ENCODE measurements around the gene RUVBL2. TPM values are rescaled to one million over a fixed set of nuclear protein-coding genes. Genes with fewer than 3 reads are reported as not detected.
"Not testable (repeated sequence)": the region's sequence is repeated elsewhere in the genome, so short reads cannot be mapped to it uniquely, and the experiment has no call there.

Gene RUVBL2
- total RNA-seq, 1 experiment from 2014 or later, result 263 TPM

- DNase-seq (ENCODE audit: low read depth), result no peak
These were observed 23.5 kb downstream of the RUVBL2 start, which contains the start of gene LHB for GRCh38 chr19:49017041-49017665. Gene LHB, minus strand, starts transcription at chr19:49017091. Its CDS starts 10 bp downstream, at chr19:49017081.

- DNase-seq (ENCODE audit: low read depth), result peak; percentile 60
These were observed 24.1 kb downstream of the RUVBL2 start for GRCh38 chr19:49017666-49018351.

- not testable (repeated sequence) for DNase-seq (ENCODE audit: low read depth)
These were observed 24.9 kb downstream of the RUVBL2 start for GRCh38 chr19:49018388-49019241.

GRCh38 chr19:49019242-49019932, 25.7 kb downstream of the RUVBL2 start:
- DNase-seq (ENCODE audit: low read depth), result no peak

DNA sequence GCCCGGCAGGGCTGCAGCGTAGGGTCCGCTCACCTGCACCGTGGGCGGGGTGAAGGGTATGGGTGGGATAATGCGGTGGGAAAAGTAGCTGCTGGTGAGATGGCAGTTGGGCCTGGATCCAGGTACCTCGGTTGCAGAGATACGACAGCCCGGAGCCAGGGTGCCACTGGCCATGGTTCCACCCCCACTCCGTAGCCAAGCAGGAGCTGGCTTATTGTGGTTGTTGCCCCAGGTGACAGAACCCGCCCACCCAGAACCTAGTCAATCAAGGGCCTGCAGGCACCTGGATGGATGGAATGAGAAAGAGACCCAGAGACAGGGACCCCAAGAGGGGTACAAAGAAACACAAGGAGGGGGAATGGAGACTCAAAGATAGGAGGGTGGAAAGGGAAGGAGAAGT, 26.7 kb downstream of the RUVBL2 start:
- DNase-seq (ENCODE audit: low read depth), result no peak

DNA sequence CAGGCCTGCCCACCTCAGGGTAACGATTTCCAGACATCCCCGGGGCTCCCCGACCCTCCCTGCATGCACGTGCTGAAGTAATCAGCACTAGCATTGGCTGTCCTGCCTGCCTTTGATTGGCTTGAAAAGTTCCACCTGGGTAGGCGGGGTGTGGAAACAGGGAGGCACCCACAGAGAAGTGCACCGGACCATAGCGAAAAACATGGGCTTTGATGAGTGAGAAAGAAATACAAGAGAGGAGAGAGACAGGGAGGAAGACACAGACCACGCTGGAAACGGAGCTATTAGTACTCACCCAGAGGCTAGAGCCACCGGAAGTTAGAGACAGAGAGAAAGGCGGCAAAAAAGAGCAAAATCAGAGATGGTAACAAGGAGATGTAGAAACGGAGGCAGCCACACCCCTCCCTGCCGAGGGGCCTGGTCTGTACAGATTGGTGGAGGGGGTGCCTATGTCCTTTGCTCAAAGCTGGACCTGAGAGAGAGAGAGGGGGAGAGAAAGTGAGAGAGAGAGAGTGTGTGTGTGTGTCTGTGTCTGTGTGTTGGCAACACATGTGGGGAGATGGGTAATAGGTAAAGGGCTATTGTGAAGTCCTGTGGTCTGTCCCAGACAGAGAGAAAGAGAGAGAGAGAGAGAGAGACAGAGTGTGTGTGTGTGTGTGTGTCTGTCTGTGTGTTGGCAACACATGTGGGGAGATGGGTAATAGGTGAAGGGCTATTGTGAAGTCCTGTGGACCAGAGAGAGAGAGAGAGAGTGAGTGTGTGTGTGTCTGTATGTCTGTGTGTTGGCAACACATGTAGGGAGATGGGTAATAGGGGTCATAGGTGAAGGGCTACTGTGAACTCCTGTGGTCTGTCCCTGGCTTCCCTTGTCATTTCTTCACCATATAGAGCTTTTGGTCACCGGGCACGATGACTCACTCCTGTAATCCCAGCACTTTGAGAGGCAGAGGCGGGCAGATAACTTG, 27.5 kb downstream of the RUVBL2 start:
- peak; percentile 73 for DNase-seq (ENCODE audit: low read depth)

GRCh38 chr19:49022116-49022515, 28.4 kb downstream of the RUVBL2 start:
- no peak for DNase-seq (ENCODE audit: low read depth)

DNA sequence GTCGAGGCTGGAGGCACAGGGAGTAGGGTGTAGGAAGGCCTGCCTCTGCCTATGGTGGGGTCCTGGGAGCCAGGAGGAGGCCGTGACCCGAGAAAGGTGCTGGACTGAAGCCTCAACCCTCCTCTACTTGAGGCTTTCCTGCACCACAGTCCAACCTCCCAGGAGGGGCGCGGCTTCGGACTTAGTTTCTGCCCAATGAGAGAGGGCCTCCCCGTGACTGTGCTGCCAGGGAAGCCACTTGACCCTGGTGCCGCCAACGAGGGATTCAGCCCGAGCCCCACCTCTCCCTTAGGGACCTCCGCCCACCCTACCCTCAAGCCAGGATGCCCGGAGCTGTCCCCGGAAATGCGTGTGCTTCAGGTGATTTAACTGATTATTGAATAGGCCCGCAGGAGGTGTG, 30.5 kb downstream of the RUVBL2 start, which contains the start of gene CGB3:
Gene CGB3 (minus strand): TSS at position 101 of the 400 bp plus-strand sequence. CDS start 362 bp downstream, outside the sequence.
- not testable (repeated sequence) for DNase-seq (ENCODE audit: low read depth)

DNA sequence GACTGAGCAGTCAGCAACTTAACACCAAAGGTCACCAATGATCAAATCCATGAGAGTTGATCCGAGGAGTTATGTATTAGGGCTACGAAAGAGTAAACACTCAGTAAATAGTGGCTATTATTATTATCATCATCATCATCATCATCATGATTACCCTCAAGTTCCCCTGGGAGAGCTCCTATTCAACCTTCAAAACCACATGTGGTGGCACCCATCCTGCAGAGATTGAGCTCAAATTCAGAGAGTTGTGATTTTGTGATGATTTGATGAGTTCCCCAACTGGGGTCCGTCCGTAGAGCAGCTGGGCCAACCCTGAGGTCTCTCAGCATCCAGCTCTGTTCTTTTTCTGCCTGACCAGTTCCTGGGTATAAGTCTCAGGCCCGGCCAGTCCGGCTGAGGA, 31.4 kb downstream of the RUVBL2 start:
- DNase-seq (ENCODE audit: low read depth), result not testable (repeated sequence)

- DNase-seq (ENCODE audit: low read depth), result not testable (repeated sequence)
These were observed 31.9 kb downstream of the RUVBL2 start for GRCh38 chr19:49025599-49025998.

DNA sequence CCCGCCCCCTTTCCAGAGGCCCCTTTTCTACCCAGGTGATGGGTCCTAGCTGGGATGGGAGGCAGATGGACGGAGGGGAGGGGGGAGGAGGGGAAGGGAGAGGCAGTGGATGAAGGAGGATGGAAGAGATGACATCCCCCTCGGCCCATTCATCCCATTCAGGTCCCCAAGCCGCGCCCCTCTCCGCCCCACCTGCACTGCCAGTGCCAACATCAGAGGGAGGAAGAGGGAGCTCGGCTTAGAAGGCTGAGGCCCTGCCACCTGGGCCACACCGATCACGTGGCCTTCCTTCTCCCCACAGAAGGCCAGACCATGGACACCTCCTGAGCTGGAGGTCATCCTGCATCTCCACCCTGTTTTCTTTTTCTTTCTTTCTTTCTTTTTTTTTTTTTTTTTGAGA, 35.0 kb downstream of the RUVBL2 start:
- not testable (repeated sequence) for DNase-seq (ENCODE audit: low read depth)

DNA sequence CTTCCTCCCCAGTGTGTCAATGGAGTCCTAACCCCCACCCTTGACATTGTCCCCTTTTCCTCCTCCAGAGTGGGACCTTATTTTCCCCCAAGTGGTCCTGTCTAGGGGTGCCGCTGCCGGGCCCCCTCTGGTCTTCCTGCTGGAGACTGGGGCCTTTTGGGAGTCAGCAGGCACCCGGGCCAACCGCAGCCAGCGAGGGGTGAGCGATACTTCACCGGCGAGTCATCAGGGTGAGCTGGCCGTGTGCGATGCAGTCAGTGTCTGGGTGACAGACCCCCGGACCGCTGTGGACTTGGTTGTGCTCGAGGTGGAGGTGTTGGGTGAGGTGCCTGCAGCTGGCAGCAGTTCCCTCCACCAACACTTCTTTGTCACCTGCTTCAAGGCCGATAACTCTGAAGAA, 36.1 kb downstream of the RUVBL2 start:
- not testable (repeated sequence) for DNase-seq (ENCODE audit: low read depth)

DNA sequence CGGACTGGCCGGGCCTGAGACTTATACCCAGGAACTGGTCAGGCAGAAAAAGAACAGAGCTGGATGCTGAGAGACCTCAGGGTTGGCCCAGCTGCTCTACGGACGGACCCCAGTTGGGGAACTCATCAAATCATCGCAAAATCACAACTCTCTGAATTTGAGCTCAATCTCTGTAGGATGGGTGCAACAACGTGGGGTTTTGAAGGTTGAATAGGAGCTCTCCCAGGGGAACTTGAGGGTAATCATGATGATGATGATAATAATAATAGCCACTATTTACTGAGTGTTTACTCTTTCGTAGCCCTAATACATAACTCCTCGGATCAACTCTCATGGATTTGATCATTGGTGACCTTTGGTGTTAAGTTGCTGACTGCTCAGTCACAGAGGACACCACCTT, 36.6 kb downstream of the RUVBL2 start:
- DNase-seq (ENCODE audit: low read depth), result not testable (repeated sequence)

DNA sequence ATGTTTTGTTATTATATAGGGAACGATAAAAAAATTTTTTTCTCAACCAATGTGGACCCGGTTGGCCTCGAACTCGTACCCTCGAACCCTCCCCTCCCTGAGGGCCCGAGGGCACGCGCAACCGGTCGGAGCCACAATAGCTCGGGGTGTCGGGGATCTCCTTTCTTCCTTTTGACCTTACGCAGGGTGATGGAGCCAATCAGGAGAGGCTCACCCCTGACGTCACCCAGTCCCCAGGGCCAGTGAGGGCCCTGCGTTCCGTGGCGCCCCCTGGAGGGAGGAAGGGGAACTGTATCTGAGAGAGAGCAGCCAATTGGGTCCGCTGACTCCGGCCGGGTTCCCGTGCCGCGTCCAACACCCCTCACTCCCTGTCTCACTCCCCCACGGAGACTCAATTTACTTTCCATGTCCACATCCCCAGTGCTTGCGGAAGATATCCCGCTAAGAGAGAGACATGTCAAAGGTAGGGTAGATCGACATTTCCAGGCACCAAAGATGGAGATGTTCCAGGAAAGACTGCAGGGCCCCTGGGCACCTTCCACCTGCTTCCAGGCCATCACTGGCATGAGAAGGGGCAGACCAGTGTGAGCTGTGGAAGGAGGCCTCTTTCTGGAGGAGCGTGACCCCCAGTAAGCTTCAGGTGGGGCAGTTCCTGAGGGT, 38.1 kb downstream of the RUVBL2 start, which contains the start of gene CGB2:
Gene CGB2 (plus strand): TSS at position 249 of the 660 bp plus-strand sequence. CDS start 206 bp downstream, at position 455.
- DNase-seq (ENCODE audit: low read depth), result not testable (repeated sequence)

- not testable (repeated sequence) for DNase-seq (ENCODE audit: low read depth)
These were observed 43.1 kb downstream of the RUVBL2 start, which contains the start of gene CGB1 for GRCh38 chr19:49036815-49037214. Gene CGB1, minus strand, starts transcription at chr19:49036895. Its CDS starts 184 bp downstream, at chr19:49036711.

GRCh38 chr19:49038111-49038510, 44.4 kb downstream of the RUVBL2 start:
- DNase-seq (ENCODE audit: low read depth), result not testable (repeated sequence)

GRCh38 chr19:49038557-49039276, 45.0 kb downstream of the RUVBL2 start:
- peak; percentile 74 for DNase-seq (ENCODE audit: low read depth)

DNA sequence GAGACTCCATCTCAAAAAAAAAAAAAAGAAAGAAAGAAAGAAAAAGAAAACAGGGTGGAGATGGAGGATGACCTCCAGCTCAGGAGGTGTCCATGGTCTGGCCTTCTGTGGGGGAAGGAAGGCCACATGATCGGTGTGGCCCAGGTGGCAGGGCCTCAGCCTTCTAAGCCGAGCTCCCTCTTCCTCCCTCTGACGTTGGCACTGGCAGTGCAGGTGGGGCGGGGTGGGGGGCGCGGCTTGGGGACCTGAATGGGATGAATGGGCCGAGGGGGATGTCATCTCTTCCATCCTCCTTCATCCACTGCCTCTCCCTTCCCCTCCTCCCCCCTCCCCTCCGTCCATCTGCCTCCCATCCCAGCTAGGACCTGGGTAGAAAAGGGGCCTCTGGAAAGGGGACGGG, 46.0 kb downstream of the RUVBL2 start:
- not testable (repeated sequence) for DNase-seq (ENCODE audit: low read depth)

GRCh38 chr19:49042177-49042576, 48.5 kb downstream of the RUVBL2 start:
- no peak for DNase-seq (ENCODE audit: low read depth)

Data from LHCN-M2 (cell line).